ENCODE data around the gene SERPINB10. TPM values are rescaled to one million over a fixed set of nuclear protein-coding genes. Genes with fewer than 3 reads are reported as not detected.
A peak's percentile ranks its signal among the peaks of the same experiment; 100 is the strongest.

The SERPINB10 gene
- total RNA-seq, 2 experiments from 2014 or later = not detected

GRCh38 chr18:63889626-63890025 lies 18.1 kb upstream of the SERPINB10 start:
- Mint-ChIP-seq H3K4me3 (no peak overlapping the region), H3K27me3 (peaks cover 20% of the 10 kb centered on the region), H3K27ac (no peak overlapping the region), H3K9me3 (no peaks in the 10 kb centered on the region), H3K4me1 (ENCODE audit: low read depth) (no peaks in the 10 kb centered on the region), H3K36me3 (ENCODE audit: low read depth) (no peaks in the 10 kb centered on the region)
- TF ChIP-seq, protein P1, sequence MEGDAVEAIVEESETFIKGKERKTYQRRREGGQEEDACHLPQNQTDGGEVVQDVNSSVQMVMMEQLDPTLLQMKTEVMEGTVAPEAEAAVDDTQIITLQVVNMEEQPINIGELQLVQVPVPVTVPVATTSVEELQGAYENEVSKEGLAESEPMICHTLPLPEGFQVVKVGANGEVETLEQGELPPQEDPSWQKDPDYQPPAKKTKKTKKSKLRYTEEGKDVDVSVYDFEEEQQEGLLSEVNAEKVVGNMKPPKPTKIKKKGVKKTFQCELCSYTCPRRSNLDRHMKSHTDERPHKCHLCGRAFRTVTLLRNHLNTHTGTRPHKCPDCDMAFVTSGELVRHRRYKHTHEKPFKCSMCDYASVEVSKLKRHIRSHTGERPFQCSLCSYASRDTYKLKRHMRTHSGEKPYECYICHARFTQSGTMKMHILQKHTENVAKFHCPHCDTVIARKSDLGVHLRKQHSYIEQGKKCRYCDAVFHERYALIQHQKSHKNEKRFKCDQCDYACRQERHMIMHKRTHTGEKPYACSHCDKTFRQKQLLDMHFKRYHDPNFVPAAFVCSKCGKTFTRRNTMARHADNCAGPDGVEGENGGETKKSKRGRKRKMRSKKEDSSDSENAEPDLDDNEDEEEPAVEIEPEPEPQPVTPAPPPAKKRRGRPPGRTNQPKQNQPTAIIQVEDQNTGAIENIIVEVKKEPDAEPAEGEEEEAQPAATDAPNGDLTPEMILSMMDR (IDR thresholded peaks at IDR 0.05) = no peak
- DNase-seq (peak in 1 of 14 experiments; percentile 5), ATAC-seq (ENCODE audit: poor library complexity) (no peak)
- POLR2A ChIA-PET = no interaction called here
- Histone ChIP-seq H3K27me3 (ENCODE audit: control insufficient read depth in 1 of 2, insufficient read depth in 2 of 2, low read length in 2 of 2) (peaks cover 0 to 13% of the 10 kb centered on the region in 2 experiments), H3K27ac (ENCODE audit: low read depth in 1 of 2, low read length in 2 of 2) (no peak overlapping the region), H3K36me3 (ENCODE audit: insufficient read depth, low read length) (no peaks in the 10 kb centered on the region), H3K4me1 (ENCODE audit: insufficient read depth, low read length) (no peaks in the 10 kb centered on the region), H3K4me3 (ENCODE audit: low read length) (no peak overlapping the region), H3K9me3 (ENCODE audit: control insufficient read depth in 1 of 2, insufficient read depth in 1 of 2, low read length in 2 of 2) (no peaks in the 10 kb centered on the region)
- intact Hi-C loops (cut with DNase I, micrococcal nuclease) = no loop called here
- CTCF ChIA-PET = no interaction called here

- CTCF ChIA-PET = no interaction called here
These were observed 17.4 kb upstream of the SERPINB10 start for GRCh38 chr18:63890237-63890949.

GRCh38 chr18:63890950-63891304 lies 16.8 kb upstream of the SERPINB10 start:
- Histone ChIP-seq H3K4me1 (ENCODE audit: insufficient read depth, low read length) (no peaks in the 10 kb centered on the region), H3K9me3 (ENCODE audit: control insufficient read depth in 1 of 2, insufficient read depth in 1 of 2, low read length in 2 of 2) (no peaks in the 10 kb centered on the region), H3K27ac (ENCODE audit: low read depth in 1 of 2, low read length in 2 of 2) (no peak overlapping the region), H3K36me3 (ENCODE audit: insufficient read depth, low read length) (no peaks in the 10 kb centered on the region), H3K4me3 (ENCODE audit: low read length) (no peak overlapping the region), H3K27me3 (ENCODE audit: control insufficient read depth in 1 of 2, insufficient read depth in 2 of 2, low read length in 2 of 2) (peaks cover 0 to 8% of the 10 kb centered on the region in 2 experiments)
- Mint-ChIP-seq H3K9me3 (no peaks in the 10 kb centered on the region), H3K36me3 (ENCODE audit: low read depth) (no peaks in the 10 kb centered on the region), H3K4me1 (ENCODE audit: low read depth) (no peaks in the 10 kb centered on the region), H3K27me3 (peaks cover 14% of the 10 kb centered on the region), H3K27ac (no peak overlapping the region), H3K4me3 (no peak overlapping the region)
- DNase-seq (no peak), ATAC-seq (ENCODE audit: poor library complexity) (no peak)
- ChIA-PET POLR2A (no interaction called here), CTCF (no interaction called here)
- TF ChIP-seq, protein P1 (IDR thresholded peaks at IDR 0.05) = no peak
- intact Hi-C loops (cut with DNase I, micrococcal nuclease) = no loop called here

More at GRCh38 chr18:63890237-63890949, 17.4 kb upstream of the SERPINB10 start:
- Mint-ChIP-seq H3K36me3 (ENCODE audit: low read depth) (no peaks in the 10 kb centered on the region), H3K9me3 (no peaks in the 10 kb centered on the region), H3K27ac (no peak overlapping the region), H3K27me3 (peaks cover 17% of the 10 kb centered on the region), H3K4me3 (no peak overlapping the region), H3K4me1 (ENCODE audit: low read depth) (no peaks in the 10 kb centered on the region)
- Histone ChIP-seq H3K4me3 (ENCODE audit: low read length) (no peak overlapping the region), H3K4me1 (ENCODE audit: insufficient read depth, low read length) (no peaks in the 10 kb centered on the region), H3K9me3 (ENCODE audit: control insufficient read depth in 1 of 2, insufficient read depth in 1 of 2, low read length in 2 of 2) (no peaks in the 10 kb centered on the region), H3K27me3 (ENCODE audit: control insufficient read depth in 1 of 2, insufficient read depth in 2 of 2, low read length in 2 of 2) (peaks cover 0 to 8% of the 10 kb centered on the region in 2 experiments), H3K36me3 (ENCODE audit: insufficient read depth, low read length) (no peaks in the 10 kb centered on the region), H3K27ac (ENCODE audit: low read depth in 1 of 2, low read length in 2 of 2) (no peak overlapping the region)
- POLR2A ChIA-PET = no interaction called here
- DNase-seq (no peak), ATAC-seq (ENCODE audit: poor library complexity) (no peak)
- TF ChIP-seq, protein P1 (IDR thresholded peaks at IDR 0.05) = no peak
- intact Hi-C loops (cut with DNase I, micrococcal nuclease) = no loop called here
